Fibroblast of lung (primary cell): ENCODE data around the gene HILPDA. TPM values are rescaled to one million over a fixed set of nuclear protein-coding genes. Genes with fewer than 3 reads are reported as not detected.

Experiments
- DNase-seq, 2 donors: peaks; one replicate each; pipeline versions ENCODE4 v3.0.0 to v3.0.0-alpha.2; 2010; ENCODE audit warnings: low read depth in 2 of 2
- H2AFZ ChIP-seq: 2 replicates; pipeline ENCODE4 v1.5.1; 2012; ENCODE audit warnings: low read length, control low read depth, inconsistent platforms
- H3K27ac ChIP-seq: 2 replicates; pipeline ENCODE4 v1.5.1; 2011; ENCODE audit warnings: low read length, control low read depth; ENCODE audit not compliant: insufficient read depth
- H3K27me3 ChIP-seq: 2 replicates; pipeline ENCODE4 v1.5.1; 2011; ENCODE audit warnings: mild to moderate bottlenecking, low read length; ENCODE audit not compliant: control insufficient read depth, insufficient read depth
- H3K36me3 ChIP-seq: 2 replicates; pipeline ENCODE4 v1.5.1; 2011; ENCODE audit warnings: low read length; ENCODE audit not compliant: control insufficient read depth, insufficient read depth
- H3K4me1 ChIP-seq: 2 replicates; pipeline ENCODE4 v1.5.1; 2011; ENCODE audit warnings: low read length; ENCODE audit not compliant: control insufficient read depth, insufficient read depth; ENCODE audit errors: extremely low read depth
- H3K4me2 ChIP-seq: 2 replicates; pipeline ENCODE4 v1.5.1; 2011; ENCODE audit warnings: low read length, control low read depth; ENCODE audit not compliant: insufficient read depth; ENCODE audit errors: extremely low read depth
- H3K4me3 ChIP-seq, 4 experiments: fragments of 200-600 bp in 1 of 4; sonication (generic) in 1 of 4; replicated peaks in 1 of 4; 2 replicates each; pipeline ENCODE4 v1.5.1; 2011 to 2016; ENCODE audit warnings: low read length in 4 of 4, low read depth in 3 of 4, mild to moderate bottlenecking in 3 of 4, control low read depth in 2 of 4, inconsistent platforms in 1 of 4, mixed read lengths in 1 of 4; ENCODE audit not compliant: insufficient read depth in 1 of 4; ENCODE audit errors: control extremely low read depth in 1 of 4
- H3K79me2 ChIP-seq: 2 replicates; pipeline ENCODE4 v1.5.1; 2012; ENCODE audit warnings: mild to moderate bottlenecking, low read length, inconsistent platforms; ENCODE audit not compliant: control insufficient read depth, insufficient read depth
- H3K9ac ChIP-seq: 2 replicates; pipeline ENCODE4 v1.5.1; 2011; ENCODE audit warnings: mild to moderate bottlenecking, low read length, control low read depth; ENCODE audit not compliant: insufficient read depth
- H3K9me3 ChIP-seq: 2 replicates; pipeline ENCODE4 v1.5.1; 2012; ENCODE audit warnings: low read depth, low read length; ENCODE audit not compliant: control insufficient read depth, insufficient read depth
- H4K20me1 ChIP-seq: 2 replicates; pipeline ENCODE4 v1.5.1; 2011; ENCODE audit warnings: low read length; ENCODE audit not compliant: control insufficient read depth, insufficient read depth; ENCODE audit errors: extremely low read depth
- CTCF ChIP-seq, 2 donors: IDR thresholded peaks in 1 of 2; conservative IDR thresholded peaks in 1 of 2; 1 replicate in 1 of 2; 2 replicates in 1 of 2; pipeline ENCODE4 v1.5.1; 2011 to 2012; ENCODE audit warnings: low read length in 2 of 2, control low read depth in 1 of 2, inconsistent platforms in 1 of 2, low read depth in 1 of 2, mild to moderate bottlenecking in 1 of 2
- EZH2 ChIP-seq: IDR thresholded peaks from 2 replicates; pipeline ENCODE4 v1.5.1; 2012; ENCODE audit warnings: low read length, control low read depth, mild to moderate bottlenecking; ENCODE audit errors: missing control alignments
- polyA plus RNA-seq, 2 donors: library from polyadenylated mRNA; depleted of rRNA in 1 of 2; stranded (reverse) in 1 of 2; unstranded in 1 of 2; fragments of >200 nt; gene quantifications; 2 replicates each; pipeline ENCODE4 v1.2.1, GENCODE V29; 2011 to 2012; ENCODE audit warnings: missing spikeins in 1 of 2
- total RNA-seq: library from RNA; depleted of rRNA; stranded (reverse); fragments of >200 nt; gene quantifications from 2 replicates; pipeline ENCODE4 v1.2.1, GENCODE V29; 2014

HILPDA gene
- total and polyA plus RNA-seq, 2 donors (not counting 1 experiment from before 2014, with no cell fraction given): 17.7 to 20.1 TPM

GRCh38 chr7:128442356-128442755, 13.3 kb upstream of the HILPDA start:
- H4K20me1 ChIP-seq: no peaks in the 10 kb centered on the region
- no peak for DNase-seq
- no peak overlapping the region for H3K4me3 ChIP-seq
- H2AFZ ChIP-seq: no peak overlapping the region
- no peaks in the 10 kb centered on the region for H3K9me3 ChIP-seq
- peaks cover 2% of the 10 kb centered on the region for H3K27me3 ChIP-seq
- H3K9ac ChIP-seq: no peak overlapping the region
- TF ChIP-seq CTCF (conservative IDR thresholded peaks at IDR 0.05 in 1 of 2, IDR thresholded peaks at IDR 0.05 in 1 of 2; ENCODE audit: low read depth in 1 of 2, low read length in 2 of 2) (no peak), EZH2 (no peak)
- H3K79me2 ChIP-seq: no peaks in the 10 kb centered on the region
- no peaks in the 10 kb centered on the region for H3K36me3 ChIP-seq
- no peak overlapping the region for H3K27ac ChIP-seq
- no peak overlapping the region for H3K4me2 ChIP-seq
- no peaks in the 10 kb centered on the region for H3K4me1 ChIP-seq

- TF ChIP-seq CTCF (conservative IDR thresholded peaks at IDR 0.05 in 1 of 2, IDR thresholded peaks at IDR 0.05 in 1 of 2; ENCODE audit: low read depth in 1 of 2, low read length in 2 of 2) (no peak), EZH2 (no peak)
- Histone ChIP-seq H2AFZ (no peak overlapping the region), H3K36me3 (no peaks in the 10 kb centered on the region), H3K4me3 (no peak overlapping the region), H3K4me1 (no peaks in the 10 kb centered on the region), H4K20me1 (no peaks in the 10 kb centered on the region), H3K79me2 (no peaks in the 10 kb centered on the region), H3K9ac (no peak overlapping the region), H3K27me3 (peaks cover 2% of the 10 kb centered on the region), H3K4me2 (no peak overlapping the region), H3K9me3 (no peaks in the 10 kb centered on the region), H3K27ac (no peak overlapping the region)
- DNase-seq: no peak
Observed at GRCh38 chr7:128443831-128444600, 11.7 kb upstream of the HILPDA start.

- no peak overlapping the region for H3K9ac ChIP-seq
- H3K4me2 ChIP-seq: no peak overlapping the region
- H3K4me1 ChIP-seq: no peaks in the 10 kb centered on the region
- no peaks in the 10 kb centered on the region for H4K20me1 ChIP-seq
- no peak overlapping the region for H2AFZ ChIP-seq
- no peak overlapping the region for H3K27ac ChIP-seq
- peaks cover 2% of the 10 kb centered on the region for H3K27me3 ChIP-seq
- no peaks in the 10 kb centered on the region for H3K9me3 ChIP-seq
- TF ChIP-seq EZH2 (no peak), CTCF (conservative IDR thresholded peaks at IDR 0.05 in 1 of 2, IDR thresholded peaks at IDR 0.05 in 1 of 2; ENCODE audit: low read depth in 1 of 2, low read length in 2 of 2) (no peak)
- no peak for DNase-seq
- H3K79me2 ChIP-seq: no peaks in the 10 kb centered on the region
- no peak overlapping the region for H3K4me3 ChIP-seq
- H3K36me3 ChIP-seq: no peaks in the 10 kb centered on the region
Observed at GRCh38 chr7:128446306-128446705, 9.4 kb upstream of the HILPDA start.
